Mucosa of stomach (tissue), 1 donor: ENCODE measurements around the gene EHD3.

Source experiments
- H3K27me3 ChIP-seq: one replicate; pipeline ENCODE4 v1.7.0; 2013; ENCODE audit warnings: mild to moderate bottlenecking, low read length; ENCODE audit not compliant: control insufficient read depth, insufficient read depth
- H3K36me3 ChIP-seq: one replicate; pipeline ENCODE4 v1.7.0; 2013; ENCODE audit warnings: low read length; ENCODE audit not compliant: control insufficient read depth, insufficient read depth
- H3K4me1 ChIP-seq: one replicate; pipeline ENCODE4 v1.7.0; 2013; ENCODE audit warnings: mild to moderate bottlenecking, low read length; ENCODE audit not compliant: control insufficient read depth, insufficient read depth
- H3K4me3 ChIP-seq: one replicate; pipeline ENCODE4 v1.7.0; 2013; ENCODE audit warnings: low read length
- H3K9ac ChIP-seq: one replicate; pipeline ENCODE4 v1.7.0; 2013; ENCODE audit warnings: mild to moderate bottlenecking, low read length, moderate library complexity
- H3K9me3 ChIP-seq: one replicate; pipeline ENCODE4 v1.7.0; 2013; ENCODE audit warnings: mild to moderate bottlenecking, low read length, moderate library complexity; ENCODE audit not compliant: control insufficient read depth
- donor health status: Pancreatic carcinoma.

EHD3 gene

GRCh38 chr2:31318361-31319336, 84.7 kb downstream of the EHD3 start:
- H3K4me3 ChIP-seq = no peak overlapping the region
- H3K27me3 ChIP-seq = no peaks in the 10 kb centered on the region
- no peak overlapping the region for H3K9ac ChIP-seq
- H3K4me1 ChIP-seq = peaks cover 7% of the 10 kb centered on the region
- H3K9me3 ChIP-seq = no peaks in the 10 kb centered on the region
- no peaks in the 10 kb centered on the region for H3K36me3 ChIP-seq
